NCI-H774 (cell line): Measurements from ENCODE around the gene ME3.
A peak's percentile ranks its signal among the peaks of the same experiment; 100 is the strongest.

ENCODE experiments used
- DNase-seq: peaks from one replicate; lab custom pipeline; 2025; lab: John Stamatoyannopoulos, UW

Gene ME3

DNA sequence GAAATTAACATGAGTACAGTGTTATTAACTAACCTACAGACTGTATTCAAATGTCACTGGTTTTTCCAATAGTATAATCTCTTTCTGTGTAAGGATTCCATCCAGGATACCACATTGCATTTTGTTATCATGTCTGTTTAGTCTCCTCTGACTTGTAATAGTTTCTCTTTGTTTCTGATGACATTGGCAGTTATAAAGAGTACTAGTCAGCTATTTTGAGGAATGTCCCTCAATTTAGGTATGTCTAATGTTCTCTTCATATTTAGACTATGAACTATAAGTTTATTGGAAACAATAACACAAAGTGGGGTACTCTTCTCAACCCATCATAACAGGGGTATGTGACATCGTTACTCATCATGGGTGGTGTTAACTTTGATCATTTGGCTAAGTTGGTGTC is 20.3 kb upstream of the ME3 start:
- no peak for DNase-seq

DNA sequence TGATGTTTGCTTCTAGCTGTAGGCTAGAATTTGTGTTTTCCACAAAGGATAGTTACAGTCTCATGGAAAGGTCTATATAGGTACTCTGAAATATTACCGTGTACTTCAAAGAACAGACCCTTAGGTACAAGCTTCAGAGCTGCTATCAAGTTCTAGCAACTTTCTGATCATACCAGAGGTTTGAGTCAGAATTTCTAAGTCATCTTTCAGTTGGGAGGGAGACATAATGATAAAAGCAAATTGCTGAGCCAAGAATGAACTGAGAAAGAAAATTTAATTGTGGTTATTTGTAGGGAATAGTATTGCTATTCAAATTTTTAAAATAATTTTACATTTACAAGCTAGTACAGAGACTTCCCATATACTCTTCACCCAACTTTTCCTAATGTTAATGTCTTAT is 19.9 kb upstream of the ME3 start:
- DNase-seq: no peak

DNA sequence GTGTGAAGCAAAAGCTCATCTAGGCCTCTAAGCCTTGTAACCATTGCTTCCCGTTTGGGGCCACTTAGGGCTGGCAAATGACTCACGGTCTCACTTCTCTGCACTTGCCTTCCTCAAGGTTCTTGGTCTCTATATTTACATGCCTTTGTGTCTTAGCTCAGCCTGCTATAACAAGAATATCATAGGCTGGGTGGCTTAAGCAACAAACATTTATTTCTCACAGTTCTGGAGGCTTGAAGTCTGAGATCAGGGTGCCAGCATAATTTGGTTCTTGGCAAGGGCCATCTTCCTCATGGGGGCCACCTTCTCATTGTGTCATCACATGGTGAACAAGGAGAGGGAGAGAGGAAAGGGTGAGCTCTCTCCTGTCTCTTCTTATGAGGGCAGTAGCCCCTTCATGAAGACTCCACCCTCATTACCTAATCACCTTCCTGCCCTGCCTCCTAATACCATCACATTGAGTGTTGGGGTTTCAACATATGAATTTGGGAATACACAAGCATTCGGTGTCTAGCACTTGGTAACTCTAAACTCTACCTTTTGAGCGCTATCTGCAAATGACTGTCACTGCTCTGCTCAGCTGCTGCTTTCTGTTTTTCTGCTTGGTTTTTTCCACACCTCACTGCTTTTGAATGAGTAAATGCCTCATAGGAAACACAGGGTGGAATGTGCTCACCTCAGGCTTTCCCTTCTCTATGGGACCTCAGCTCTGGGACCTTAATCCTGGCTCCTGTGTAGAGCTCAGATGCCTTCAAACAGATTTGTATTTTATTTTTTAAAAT is 16.2 kb upstream of the ME3 start:
- DNase-seq: no peak

DNA sequence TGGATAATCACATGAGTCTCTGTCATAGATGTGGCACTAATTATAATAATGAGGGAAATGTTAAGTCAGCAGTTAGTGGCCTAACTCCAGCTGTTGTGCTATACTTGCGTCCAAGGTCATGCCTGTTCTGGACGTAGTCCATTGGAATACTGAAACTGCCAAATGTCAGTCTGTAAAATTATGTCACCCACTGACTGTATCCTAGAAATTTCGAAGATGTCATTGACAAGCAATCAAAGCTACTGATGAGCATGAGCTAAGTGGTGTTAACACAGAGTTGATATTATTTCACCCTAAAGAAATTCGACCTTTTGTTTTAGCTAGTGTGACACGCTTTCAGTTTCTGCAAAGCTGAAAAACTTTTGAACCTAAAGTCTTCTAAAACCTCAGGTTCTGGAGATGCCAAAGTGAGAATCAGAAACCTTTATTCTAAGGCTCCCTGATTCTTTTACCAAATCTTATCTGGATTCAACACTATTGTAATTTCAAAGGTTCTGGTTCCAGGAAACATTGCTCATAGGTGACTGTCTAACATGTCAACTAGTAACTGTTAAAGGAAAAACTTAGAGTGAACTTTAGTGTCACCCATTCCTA is 14.9 kb upstream of the ME3 start:
- DNase-seq: no peak

DNA sequence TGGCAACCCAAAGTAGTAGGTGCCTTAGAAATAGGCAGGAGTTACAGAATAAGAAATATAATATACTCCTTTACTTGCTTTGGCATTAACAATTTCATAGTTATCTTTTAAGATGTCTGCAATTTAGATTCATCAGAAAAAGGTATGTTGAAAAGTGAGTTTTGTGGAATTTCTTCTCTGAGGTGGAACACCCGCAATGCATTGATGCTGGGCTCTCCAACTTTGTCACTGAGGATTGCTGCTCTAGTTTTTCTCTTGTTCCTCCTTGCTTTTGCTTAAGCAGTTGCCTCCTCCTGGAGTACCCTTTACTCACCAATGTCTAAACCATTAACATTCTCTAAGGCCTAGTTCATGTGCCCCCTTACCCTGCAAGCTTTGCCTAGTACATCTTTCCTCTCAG is 14.1 kb upstream of the ME3 start:
- DNase-seq: no peak

DNA sequence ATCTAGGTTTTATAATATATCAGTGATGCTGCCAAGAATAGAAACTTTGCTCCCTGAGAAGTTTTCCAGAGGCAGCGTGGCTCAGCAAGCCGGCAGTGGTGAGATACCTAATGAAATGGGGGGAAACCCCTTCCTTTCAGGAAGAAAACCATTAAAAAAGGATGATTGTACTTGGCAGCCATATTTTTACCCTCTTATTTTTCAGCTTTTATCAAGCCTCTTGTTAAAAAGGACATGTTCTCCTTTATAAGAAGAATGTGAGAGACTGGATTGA is 9.0 kb upstream of the ME3 start:
- DNase-seq: no peak

DNA sequence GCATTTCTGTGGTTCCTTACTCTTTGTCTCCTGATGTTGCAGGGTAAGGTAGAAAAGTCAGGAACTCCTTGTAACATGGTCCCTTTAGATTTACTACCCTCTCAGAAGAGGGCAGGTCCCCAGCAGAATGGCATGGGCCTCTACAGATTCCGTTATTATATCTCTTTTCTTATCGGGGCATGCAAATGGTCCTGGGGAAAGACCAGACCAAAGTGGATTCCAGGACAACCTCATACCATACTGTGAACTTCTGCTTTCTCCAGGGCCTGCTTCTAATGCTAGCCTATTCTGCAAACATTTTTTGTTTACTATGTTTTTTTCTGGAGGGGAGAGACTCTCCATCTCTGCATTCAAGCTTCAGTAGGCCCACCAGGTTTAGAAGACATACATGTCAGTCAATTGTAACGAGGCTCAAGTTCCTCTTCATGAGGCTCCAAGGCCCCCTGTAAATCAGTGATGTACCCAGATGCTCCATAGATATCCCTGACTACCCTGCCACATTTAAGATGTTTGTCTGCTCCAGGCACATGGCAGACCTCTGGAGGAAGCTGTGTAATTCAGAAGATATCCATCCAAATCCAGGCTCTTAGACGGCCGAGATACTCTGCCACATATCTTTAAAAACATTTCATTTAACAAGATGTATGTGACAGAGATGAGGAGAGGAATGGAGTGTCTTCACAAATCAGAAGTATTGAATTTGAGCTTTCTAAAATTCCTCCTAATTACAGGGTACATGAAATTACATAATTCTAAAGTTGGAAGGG is 8.5 kb upstream of the ME3 start:
- no peak for DNase-seq

DNA sequence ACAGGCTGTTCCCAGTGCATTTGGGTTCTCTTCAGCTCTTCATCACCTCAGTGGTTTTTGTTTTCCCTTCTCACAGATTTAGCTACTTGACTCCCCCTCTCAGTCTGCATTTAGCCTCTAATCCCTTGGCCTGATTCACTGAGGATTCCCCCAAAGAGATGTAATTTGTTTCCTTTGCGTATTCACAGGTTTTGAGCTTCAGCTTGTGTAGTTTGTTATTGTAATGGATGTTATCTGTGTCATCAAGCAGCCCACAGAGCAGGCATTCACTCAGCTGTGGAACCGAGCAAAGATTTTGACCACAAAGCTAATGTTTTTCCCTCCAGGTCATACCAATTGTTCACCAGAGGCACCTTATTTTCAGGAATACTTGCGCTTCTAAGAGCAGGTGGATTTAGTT is 6.4 kb upstream of the ME3 start:
- no peak for DNase-seq

DNA sequence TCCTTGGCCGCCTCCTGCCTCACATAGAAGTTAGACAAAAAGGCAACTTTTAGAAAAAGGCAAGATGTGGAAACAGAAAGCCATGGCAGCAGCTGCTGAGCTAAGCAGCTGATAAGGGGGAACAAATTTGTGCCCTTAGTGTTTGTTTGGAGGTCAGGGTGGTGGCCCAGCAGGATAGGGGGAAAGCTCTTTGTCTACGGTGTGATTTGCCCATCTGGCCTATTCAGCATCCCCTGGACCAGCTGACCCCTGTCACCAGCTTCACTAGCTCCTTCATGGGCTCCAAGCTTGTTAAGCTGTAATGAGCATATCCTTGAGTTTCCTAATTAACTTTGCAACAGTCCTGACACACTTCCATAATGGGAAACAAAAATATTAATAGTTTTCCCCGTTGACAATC is 5.9 kb upstream of the ME3 start:
- DNase-seq: no peak

DNA sequence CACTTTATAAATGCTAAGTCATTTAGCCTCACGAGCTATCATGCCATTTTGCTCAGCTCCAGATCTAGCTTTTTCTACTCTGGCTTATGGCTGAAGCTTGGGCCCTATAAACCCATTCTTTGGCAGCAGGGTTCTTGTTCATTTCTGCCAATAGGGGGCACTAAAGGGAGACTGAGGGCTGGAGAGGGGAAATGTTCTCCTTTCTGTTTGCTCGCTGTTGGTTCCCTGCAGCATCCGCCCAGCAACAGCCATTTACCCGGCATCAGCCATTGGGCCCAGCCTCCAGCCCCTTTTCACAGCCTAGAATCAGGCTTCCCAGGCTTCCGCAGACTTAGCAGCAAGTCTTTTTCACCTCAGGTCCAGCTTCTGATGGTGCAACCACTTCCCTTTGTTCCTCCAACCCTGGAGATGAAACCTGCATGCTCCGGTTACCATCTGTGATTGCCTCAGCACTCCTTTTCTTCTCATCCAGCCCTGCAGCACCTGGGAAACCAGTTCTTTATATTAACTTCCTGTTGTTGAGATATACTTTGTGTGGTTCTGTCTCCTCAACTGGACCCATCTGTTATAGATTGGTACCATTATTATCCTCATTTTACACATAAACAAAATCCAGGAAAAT is 4.2 kb upstream of the ME3 start:
- peak; percentile 49 for DNase-seq

DNA sequence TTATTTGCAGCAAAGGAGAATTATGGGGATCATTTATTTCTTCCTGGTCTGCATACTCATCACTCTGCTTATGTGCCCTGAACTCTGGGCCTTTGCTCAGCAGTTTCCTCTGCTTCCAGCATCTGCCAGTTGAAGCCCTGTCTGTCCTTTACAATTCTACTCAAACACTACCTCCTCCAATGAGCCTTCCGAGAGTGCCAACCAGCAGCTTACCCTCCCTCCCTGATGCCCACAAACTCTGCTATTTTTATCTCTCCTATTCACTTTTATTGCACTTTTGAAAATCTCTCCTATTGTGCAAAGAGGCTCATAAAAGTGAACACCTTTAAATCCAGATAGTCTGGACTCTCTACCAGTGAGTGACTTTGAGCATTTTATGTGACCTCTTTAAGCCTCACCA is 3.6 kb upstream of the ME3 start:
- DNase-seq: no peak

DNA sequence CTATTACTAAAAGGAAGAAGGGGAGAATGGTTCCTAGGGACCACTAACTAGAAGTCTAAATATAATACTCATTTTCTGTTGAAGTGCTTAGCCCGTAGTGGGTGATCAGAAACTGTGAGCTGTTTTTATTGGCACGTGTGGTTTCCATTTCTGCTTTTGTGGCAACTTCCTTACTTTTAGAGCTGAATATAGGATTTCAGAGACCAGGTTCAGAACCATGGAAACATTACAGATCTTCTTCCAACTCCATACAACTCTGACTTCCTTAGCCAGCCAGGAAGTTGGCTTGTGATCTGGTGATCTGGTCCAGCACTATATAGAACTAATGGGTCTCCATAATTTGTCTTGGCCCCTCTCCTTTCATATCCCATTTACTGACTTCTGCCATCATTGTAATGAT is 2.6 kb upstream of the ME3 start:
- DNase-seq: no peak

DNA sequence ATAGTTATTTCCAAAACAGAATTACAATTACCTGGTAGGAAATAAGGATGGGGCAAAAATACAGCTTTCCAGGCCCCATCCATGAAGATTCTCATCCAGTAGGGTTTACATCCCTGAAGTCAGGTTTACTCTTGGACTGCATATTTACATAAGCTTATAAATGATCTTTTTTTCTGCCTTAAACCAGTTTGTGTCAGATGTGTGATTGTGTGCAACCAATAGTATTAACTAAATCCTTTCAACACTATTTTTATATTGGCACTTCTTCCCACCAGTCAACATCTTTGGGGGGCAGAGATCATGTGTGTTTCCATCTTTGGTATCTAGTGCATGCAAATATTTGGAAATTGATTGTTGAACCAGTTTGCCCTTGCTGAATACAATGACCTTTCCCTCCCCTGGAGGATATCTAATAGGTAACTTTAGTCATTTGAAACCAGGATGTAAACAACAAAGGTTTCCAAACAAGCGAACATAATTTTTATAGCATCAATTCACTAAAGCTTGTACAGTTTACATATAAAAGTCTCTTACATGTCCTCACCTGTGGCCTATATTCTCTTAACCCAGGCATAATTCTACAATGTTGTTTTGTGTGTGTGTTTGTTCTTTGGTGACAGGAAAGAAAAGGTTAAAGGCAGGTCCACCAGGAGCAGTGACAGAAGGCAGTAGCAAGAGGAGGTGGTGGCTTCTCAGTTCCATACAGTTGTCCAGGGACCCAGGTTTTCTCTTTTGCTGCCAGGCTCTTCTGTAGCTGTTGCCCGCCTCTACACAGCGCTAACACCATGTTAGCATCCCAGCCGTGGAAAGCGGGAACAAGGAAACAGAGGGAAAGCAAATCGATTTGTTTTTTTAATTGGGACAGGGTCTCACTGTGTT is 1.7 kb upstream of the ME3 start:
- no peak for DNase-seq

DNA sequence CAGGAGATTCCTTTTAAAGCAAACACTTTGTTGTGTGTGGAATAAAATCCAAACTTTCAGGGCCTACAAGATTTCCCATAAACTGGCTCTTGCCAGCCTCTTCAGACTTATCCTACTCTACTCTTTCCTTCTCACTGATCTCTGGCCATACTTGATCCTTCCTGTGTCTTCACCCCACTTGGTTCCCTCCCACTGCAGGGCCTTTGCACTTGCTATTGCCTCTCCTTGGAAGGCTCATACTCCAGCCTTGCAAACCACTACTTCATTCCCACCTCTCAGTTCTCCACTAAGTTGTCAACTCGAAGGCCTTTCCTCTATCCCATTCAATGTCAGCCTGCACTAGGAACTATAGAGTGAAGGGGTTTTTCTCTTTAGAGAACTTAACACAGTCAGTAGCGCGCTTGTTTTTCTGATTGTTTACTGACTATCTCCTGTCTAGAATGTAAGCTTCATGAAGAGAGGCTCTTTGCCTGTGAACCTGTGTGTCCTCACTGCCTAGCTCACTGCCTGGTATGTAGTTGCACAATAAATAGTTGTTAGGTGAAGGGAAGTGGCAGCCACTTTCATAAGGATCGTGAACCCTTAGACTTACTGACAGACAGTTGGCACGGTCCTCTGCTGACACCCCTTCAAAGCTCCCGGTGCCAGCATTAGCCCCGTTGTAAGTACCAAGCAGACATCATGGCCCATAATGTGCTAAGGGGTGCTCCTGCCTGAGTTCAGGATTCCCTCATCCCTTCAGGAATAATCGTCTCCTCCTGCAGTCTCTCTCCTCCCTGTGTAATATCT is 833 bp upstream of the ME3 start:
- no peak for DNase-seq

DNA sequence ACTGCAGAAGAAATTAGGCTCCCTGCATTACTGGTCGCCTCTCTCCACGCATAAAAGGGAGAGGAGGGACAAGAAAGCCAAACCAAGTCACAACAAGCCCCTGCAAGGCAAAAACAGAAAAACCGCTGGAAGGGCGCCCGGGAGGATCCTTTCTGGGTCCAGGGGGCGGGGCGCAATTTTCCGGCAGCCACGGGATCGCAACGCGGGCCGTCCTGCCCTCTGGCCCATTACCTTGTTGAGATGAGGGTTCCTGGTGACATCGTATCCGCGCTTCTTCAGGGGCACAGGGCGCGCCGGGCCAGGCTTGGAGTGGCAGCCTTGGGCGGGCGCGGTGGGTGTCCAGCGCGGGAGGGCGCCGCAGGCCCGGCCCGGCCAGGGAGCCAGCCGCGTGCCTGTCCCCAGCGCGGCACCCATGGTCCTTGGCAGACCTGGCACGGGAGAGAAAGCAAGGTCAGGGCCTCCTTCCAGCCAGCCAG is 847 bp downstream of the ME3 start:
- peak; percentile 28 for DNase-seq

DNA sequence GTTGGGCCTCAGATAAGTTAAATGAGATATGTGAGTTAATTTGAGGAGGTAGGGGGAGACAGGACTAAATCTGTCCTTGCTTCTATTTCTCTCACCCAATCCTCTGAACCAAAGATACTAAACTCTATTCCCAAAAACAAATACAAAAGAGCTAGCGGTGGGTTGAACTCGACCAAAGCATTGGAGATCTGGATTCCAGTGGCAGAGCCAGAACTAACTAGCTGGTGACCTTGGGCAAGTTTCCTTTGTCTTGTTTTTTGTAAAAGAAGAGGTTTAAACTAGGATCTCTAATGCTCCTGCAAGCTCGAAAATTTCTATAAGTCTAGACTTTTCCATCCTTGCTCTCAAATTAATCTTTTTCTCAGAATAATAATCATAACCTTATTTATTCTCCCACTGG is 1.5 kb downstream of the ME3 start:
- DNase-seq: no peak

DNA sequence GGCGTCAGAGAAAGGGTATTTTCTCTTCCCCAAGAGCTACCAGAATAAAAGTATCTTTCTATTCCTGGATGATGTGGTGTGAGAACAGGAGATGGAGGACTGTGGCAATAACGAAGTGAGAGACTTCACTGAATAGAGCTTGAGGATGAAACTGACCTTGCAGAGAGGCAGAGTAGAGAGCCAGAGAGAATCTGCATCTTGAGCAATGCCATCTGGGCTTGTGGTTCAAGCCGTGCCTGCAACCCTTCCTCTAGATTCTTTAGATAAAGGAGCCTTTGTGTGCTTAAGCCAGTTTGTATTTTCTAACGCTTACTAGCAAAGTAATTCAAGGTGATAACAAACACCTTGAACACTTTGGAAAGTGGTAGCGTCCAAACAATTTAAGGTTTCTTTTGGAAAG is 2.2 kb downstream of the ME3 start:
- DNase-seq: no peak

DNA sequence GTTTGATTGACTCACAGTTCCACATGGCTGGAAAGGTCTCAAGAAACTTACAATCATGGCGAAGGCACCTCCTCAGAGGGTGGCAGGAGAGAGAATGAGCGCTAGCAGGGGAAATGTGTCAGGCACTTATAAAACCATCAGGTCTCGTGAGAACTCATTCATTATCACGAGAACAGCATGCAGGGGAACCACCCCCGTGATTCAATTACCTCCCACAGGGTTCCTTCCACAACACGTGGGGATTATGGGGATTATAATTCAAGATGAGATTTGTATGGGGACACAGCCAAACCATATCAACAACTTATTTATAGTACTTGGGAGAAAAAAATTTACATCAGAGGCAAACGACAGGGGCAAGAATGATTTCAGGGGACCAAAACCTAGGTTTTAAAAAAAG is 3.0 kb downstream of the ME3 start:
- DNase-seq: no peak

DNA sequence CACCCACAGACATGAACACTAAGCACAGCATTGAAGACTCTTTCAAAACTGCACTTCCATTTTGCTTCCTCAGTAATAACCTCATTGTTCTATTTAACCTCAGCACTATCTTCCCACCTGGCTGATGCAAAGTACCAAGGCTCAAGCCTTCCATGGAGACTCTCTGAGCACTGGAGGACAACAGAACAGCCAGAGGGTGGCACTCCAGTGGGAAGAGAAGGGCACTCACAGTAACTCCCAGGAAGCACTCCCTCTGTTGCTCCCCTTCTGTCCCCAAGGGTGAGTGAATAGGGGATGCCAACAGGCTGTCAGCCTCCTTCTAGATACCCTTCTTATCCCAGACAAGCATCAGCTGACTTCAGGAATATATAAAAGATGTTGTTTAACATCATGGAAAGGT is 3.5 kb downstream of the ME3 start:
- DNase-seq: no peak

DNA sequence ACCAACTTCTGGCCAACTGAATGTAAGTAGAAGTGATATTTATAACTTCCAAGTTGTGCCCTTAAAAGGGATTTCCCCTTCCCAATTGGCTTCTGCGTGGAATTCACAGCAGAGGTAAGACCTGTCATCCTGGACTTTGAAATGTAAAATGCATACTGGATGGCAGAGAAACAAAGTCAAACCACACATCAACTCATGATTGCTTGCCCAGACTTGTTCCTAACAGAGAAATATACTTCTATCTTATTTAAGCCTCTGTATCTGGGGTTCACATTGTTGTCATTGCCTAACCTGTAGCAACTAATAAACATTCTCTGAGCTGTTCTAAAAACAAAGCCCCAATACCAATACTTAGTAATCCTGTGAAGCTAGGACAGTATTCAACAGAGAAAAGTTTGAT is 6.2 kb downstream of the ME3 start:
- no peak for DNase-seq

DNA sequence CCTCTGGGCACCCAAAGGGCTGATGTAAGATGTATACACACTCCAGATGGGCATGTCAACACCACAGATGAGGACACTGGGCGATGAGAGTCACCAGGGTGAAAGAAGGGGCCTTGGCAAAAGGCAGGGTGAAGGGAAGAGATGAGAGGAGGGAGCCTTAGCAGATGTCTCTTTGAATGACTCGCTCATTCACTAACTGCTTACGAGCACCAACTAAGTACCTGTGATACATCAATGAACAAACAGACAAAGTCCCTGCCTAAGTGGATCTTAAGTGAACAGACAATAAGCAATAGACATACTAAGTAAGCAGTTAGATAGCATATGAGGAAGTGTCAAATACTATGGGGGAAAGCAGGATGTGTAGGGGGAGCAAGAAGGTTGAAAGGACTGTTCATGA is 7.5 kb downstream of the ME3 start:
- DNase-seq: peak; percentile 11
